ENCODE measurements around the gene TDRKH. TPM values are rescaled to one million over a fixed set of nuclear protein-coding genes. Genes with fewer than 3 reads are reported as not detected.
"Not testable (repeated sequence)": the region's sequence is repeated elsewhere in the genome, so short reads cannot be mapped to it uniquely, and the experiment has no call there.

TDRKH gene
- total RNA-seq, 1 donor from 2014 or later = 15.6 TPM

DNA sequence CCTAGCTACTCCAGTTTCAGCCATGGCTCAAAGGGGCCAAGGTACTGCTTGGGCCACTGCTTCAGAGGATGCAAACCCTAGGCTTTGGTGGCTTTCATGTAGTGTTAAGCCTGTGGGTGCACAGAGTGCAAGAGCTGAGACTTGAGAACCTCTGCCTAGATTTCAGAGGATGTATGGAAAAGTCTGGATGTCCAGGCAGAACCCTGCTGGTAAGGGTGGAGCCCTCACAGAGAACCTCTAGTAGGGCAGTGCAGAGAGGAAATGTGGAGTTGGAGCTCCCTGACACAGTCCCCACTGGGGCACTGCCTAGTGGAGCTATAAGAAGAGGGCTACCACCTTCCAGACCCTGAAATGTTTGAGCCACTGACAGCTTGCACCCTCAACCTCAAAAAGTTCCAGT is 52.8 kb downstream of the TDRKH start:
- ATAC-seq (ENCODE audit: low read depth) = no peak
- Mint-ChIP-seq H3K36me3 (ENCODE audit: low read depth) (no peaks in the 10 kb centered on the region), H3K4me3 (no peak overlapping the region), H3K27ac (no peak overlapping the region), H3K9me3 (peaks cover 19% of the 10 kb centered on the region), H3K4me1 (no peaks in the 10 kb centered on the region), H3K27me3 (peaks cover 4% of the 10 kb centered on the region)
- ChIA-PET POLR2A (no interaction called here), CTCF (no interaction called here)
- intact Hi-C loops (cut with micrococcal nuclease) = no loop called here
- TF ChIP-seq CTCF (IDR thresholded peaks at IDR 0.05) = no peak
- no peak for DNase-seq

- DNase-seq = no peak
- ChIA-PET CTCF (no interaction called here), POLR2A (no interaction called here)
- Mint-ChIP-seq H3K27ac (no peak overlapping the region), H3K4me3 (no peak overlapping the region), H3K9me3 (peaks cover 19% of the 10 kb centered on the region), H3K36me3 (ENCODE audit: low read depth) (no peaks in the 10 kb centered on the region), H3K27me3 (peaks cover 4% of the 10 kb centered on the region), H3K4me1 (no peaks in the 10 kb centered on the region)
- TF ChIP-seq CTCF (IDR thresholded peaks at IDR 0.05) = no peak
- no peak for ATAC-seq (ENCODE audit: low read depth)
- intact Hi-C loops (cut with micrococcal nuclease) = no loop called here
These were observed 53.3 kb downstream of the TDRKH start for GRCh38 chr1:151737026-151737425.

DNA sequence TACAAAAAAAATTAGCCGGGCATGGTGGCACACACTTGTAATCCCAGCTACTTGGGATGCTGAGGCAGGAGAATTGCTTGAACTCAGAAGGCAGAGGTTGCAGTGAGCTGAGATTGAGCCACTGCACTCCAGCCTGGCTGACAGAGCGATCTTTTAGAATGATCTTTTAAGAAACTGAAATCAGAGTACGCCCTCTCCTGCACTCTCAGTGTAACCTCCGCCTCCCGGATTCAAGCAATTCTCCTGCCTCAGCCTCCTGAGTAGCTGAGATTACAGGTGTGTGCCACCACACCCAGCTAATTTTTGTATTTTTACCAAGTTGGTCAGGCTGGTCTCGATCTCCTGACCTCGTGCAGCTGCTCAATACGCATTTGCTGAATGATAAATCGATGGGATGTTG is 56.3 kb downstream of the TDRKH start:
- ATAC-seq (ENCODE audit: low read depth); H3K36me3 Mint-ChIP-seq (ENCODE audit: low read depth); H3K4me3 Mint-ChIP-seq; H3K27ac Mint-ChIP-seq; DNase-seq; POLR2A ChIA-PET; H3K4me1 Mint-ChIP-seq: not testable (repeated sequence)
- Mint-ChIP-seq H3K9me3 (peaks cover 19% of the 10 kb centered on the region), H3K27me3 (peaks cover 21% of the 10 kb centered on the region)
- intact Hi-C loops (cut with micrococcal nuclease) = loop anchor here (2.0 kb wide), 1 partner anchor 433 kb away; no protein-coding TSS in a partner anchor
- CTCF ChIA-PET = interaction anchor here (0.7 to 2.1 kb wide), 4 partner anchors 136 to 290 kb away, joined by 3 to 9 read pairs (median 6); no protein-coding TSS in a partner anchor

DNA sequence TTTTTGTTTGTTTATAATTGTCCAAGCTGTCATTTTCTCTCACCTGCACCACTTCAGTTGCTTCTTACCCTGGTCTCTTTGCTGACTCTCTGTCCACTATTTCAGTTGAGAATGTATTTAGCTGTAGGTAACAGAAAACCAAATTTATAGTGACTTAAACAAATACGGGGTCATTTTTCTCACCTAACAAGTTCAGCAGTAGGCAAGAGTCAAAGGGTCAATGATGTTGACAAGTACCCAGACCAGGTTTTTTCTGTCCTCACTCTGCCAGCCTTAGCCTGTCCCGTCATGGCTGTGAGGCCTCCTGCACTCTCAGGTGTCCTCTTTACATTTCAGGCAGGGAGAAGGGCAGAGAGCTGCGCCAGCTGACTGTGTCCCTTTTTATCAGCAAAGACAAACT is 57.2 kb downstream of the TDRKH start:
- intact Hi-C loops (cut with micrococcal nuclease) = no loop called here
- DNase-seq (no peak), ATAC-seq (ENCODE audit: low read depth) (no peak)
- ChIA-PET POLR2A (no interaction called here), CTCF (interaction anchor here (2.1 kb wide), 1 partner anchor 289 kb away, joined by 9 read pairs; no protein-coding TSS in a partner anchor)
- Mint-ChIP-seq H3K27ac (no peak overlapping the region), H3K36me3 (ENCODE audit: low read depth) (no peaks in the 10 kb centered on the region), H3K4me1 (no peaks in the 10 kb centered on the region), H3K9me3 (peaks cover 16% of the 10 kb centered on the region), H3K27me3 (peaks cover 28% of the 10 kb centered on the region), H3K4me3 (no peak overlapping the region)
- TF ChIP-seq CTCF (IDR thresholded peaks at IDR 0.05) = no peak

DNA sequence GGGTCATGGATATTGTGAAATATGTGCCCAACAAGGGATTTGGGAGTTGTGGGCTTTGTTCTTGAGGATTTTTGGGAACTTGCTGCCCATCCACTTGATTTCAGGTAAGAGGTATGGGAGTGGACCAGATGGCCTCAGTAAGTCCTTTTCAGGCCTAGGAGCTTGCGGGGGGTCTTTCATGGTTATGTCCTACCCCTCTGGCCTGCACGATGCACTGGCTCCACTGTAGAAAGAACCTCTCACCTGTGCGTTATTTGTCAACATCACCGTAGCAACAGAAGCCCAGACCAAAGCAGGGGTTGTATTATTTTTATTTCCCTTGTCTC is 60.4 kb downstream of the TDRKH start:
- no peaks in the 10 kb centered on the region for H3K4me1 Mint-ChIP-seq
- no peaks in the 10 kb centered on the region for H3K36me3 Mint-ChIP-seq (ENCODE audit: low read depth)
- no peaks in the 10 kb centered on the region for H3K9me3 Mint-ChIP-seq
- no peak for DNase-seq
- TF ChIP-seq CTCF (IDR thresholded peaks at IDR 0.05) = no peak
- ATAC-seq (ENCODE audit: low read depth) = no peak
- intact Hi-C loops (cut with micrococcal nuclease) = no loop called here
- no peak overlapping the region for H3K4me3 Mint-ChIP-seq
- CTCF ChIA-PET = no interaction called here
- peaks cover 49% of the 10 kb centered on the region for H3K27me3 Mint-ChIP-seq
- H3K27ac Mint-ChIP-seq = no peak overlapping the region
- POLR2A ChIA-PET = no interaction called here

All from activated B cell treated with CpG ODN at 0.5 μM for 24 hours (primary cell).